Neural crest cell (in vitro differentiated cells): ENCODE data around the gene COL4A1. TPM values are rescaled to one million over a fixed set of nuclear protein-coding genes. Genes with fewer than 3 reads are reported as not detected.

Experiments used
- DNase-seq: peaks from one replicate; pipeline ENCODE4 v3.0.0; 2021; ENCODE audit warnings: low read depth, mixed read lengths, low spot score
- H3K27ac Mint-ChIP-seq: one replicate; pipeline ENCODE4 v1.8.0; 2021; ENCODE audit warnings: mild to moderate bottlenecking, mixed read lengths; ENCODE audit not compliant: unreplicated experiment
- H3K27me3 Mint-ChIP-seq: 2 replicates; pipeline ENCODE4 v1.8.0; 2021; ENCODE audit warnings: low read depth, mild to moderate bottlenecking, mixed read lengths
- H3K36me3 Mint-ChIP-seq: 2 replicates; pipeline ENCODE4 v1.8.0; 2021; ENCODE audit warnings: low read depth, mild to moderate bottlenecking, mixed read lengths
- H3K4me1 Mint-ChIP-seq: 2 replicates; pipeline ENCODE4 v1.8.0; 2021; ENCODE audit warnings: mixed read lengths
- H3K4me3 Mint-ChIP-seq: one replicate; pipeline ENCODE4 v1.8.0; 2021; ENCODE audit warnings: mild to moderate bottlenecking, mixed read lengths
- H3K9me3 Mint-ChIP-seq: 2 replicates; pipeline ENCODE4 v1.8.0; 2021; ENCODE audit warnings: mixed read lengths
- CTCF ChIP-seq: fragments of 200-600 bp; sonication (generic); conservative IDR thresholded peaks from 2 replicates; pipeline ENCODE4 v1.5.0; 2021; ENCODE audit warnings: antibody characterized with exemption, mild to moderate bottlenecking
- long read RNA-seq: library from polyadenylated mRNA; unstranded; transcript quantifications from one replicate; pipeline ENCODE4 v2.0.0, GENCODE V29; 2020
- total RNA-seq: library from RNA; stranded (reverse); gene quantifications from 2 replicates; pipeline ENCODE4 v1.2.1, GENCODE V29; 2021

Gene COL4A1
- 65.5 and 67.9 TPM in 2 replicates for total RNA-seq
- long read RNA-seq, partial matches to known transcripts = 19 of 21 reads
- long read RNA-seq, other reads (novel, unspliced or antisense) = 1 of 21 reads

GRCh38 chr13:110306960-110307766, at the start of gene COL4A1, which contains the start of gene COL4A2:
Gene COL4A1, minus strand, starts transcription at chr13:110307157. Its CDS starts 130 bp downstream, at chr13:110307027.
Gene COL4A2, plus strand, starts transcription at chr13:110307284. Its CDS starts 620 bp downstream, at chr13:110307904.
- Mint-ChIP-seq H3K9me3 (no peaks in the 10 kb centered on the region), H3K4me3 (peak within 1 kb of the TSS; percentile 98), H3K27ac (peak within 1 kb of the TSS; percentile 96), H3K36me3 (no peaks in the 10 kb centered on the region), H3K27me3 (peaks cover 4% of the 10 kb centered on the region), H3K4me1 (peaks cover 32% of the 10 kb centered on the region)
- peak; percentile 52 for DNase-seq
- no peak for TF ChIP-seq CTCF

- H3K4me3 Mint-ChIP-seq = no peak overlapping the region
- DNase-seq = no peak
- H3K27me3 Mint-ChIP-seq = no peaks in the 10 kb centered on the region
- peaks cover 8% of the 10 kb centered on the region for H3K4me1 Mint-ChIP-seq
- H3K9me3 Mint-ChIP-seq = no peaks in the 10 kb centered on the region
- TF ChIP-seq CTCF = no peak
- no peak overlapping the region for H3K27ac Mint-ChIP-seq
- H3K36me3 Mint-ChIP-seq = no peaks in the 10 kb centered on the region
Observed at GRCh38 chr13:110356362-110356761, 49.4 kb upstream of the COL4A1 start.

GRCh38 chr13:110354715-110355473, 47.9 kb upstream of the COL4A1 start:
- no peak for DNase-seq
- no peak overlapping the region for H3K4me3 Mint-ChIP-seq
- H3K4me1 Mint-ChIP-seq = peaks cover 15% of the 10 kb centered on the region
- no peaks in the 10 kb centered on the region for H3K9me3 Mint-ChIP-seq
- no peaks in the 10 kb centered on the region for H3K36me3 Mint-ChIP-seq
- no peaks in the 10 kb centered on the region for H3K27me3 Mint-ChIP-seq
- no peak for TF ChIP-seq CTCF
- H3K27ac Mint-ChIP-seq = no peak overlapping the region

- no peak for DNase-seq
- Mint-ChIP-seq H3K36me3 (no peaks in the 10 kb centered on the region), H3K4me1 (peaks cover 15% of the 10 kb centered on the region), H3K9me3 (no peaks in the 10 kb centered on the region), H3K27ac (no peak overlapping the region), H3K4me3 (no peak overlapping the region), H3K27me3 (no peaks in the 10 kb centered on the region)
- no peak for TF ChIP-seq CTCF
Observed at GRCh38 chr13:110354123-110354627, 47.2 kb upstream of the COL4A1 start.

GRCh38 chr13:110353339-110353977, 46.5 kb upstream of the COL4A1 start:
- DNase-seq = no peak
- TF ChIP-seq CTCF = no peak
- Mint-ChIP-seq H3K4me3 (no peak overlapping the region), H3K36me3 (peaks cover 2% of the 10 kb centered on the region), H3K4me1 (peaks cover 22% of the 10 kb centered on the region), H3K27me3 (no peaks in the 10 kb centered on the region), H3K27ac (no peak overlapping the region), H3K9me3 (no peaks in the 10 kb centered on the region)
